Stimulated activated naive CD8-positive, alpha-beta T cell treated with anti-CD3 and anti-CD28 coated beads, Interleukin-15, Interleukin-2, amounts not matched to agents 100 ng/mL and 50 ng/mL, for 24 hours (primary cell): ENCODE results near the gene ISX.

Source experiments
- H3K27ac Mint-ChIP-seq: one replicate; pipeline ENCODE4 v1.8.0; 2021; ENCODE audit warnings: mild to moderate bottlenecking, mixed read lengths
- H3K27me3 Mint-ChIP-seq: one replicate; pipeline ENCODE4 v1.8.0; 2021; ENCODE audit warnings: mixed read lengths
- H3K36me3 Mint-ChIP-seq: one replicate; pipeline ENCODE4 v1.8.0; 2021; ENCODE audit warnings: low read depth, mixed read lengths
- H3K4me1 Mint-ChIP-seq: one replicate; pipeline ENCODE4 v1.8.0; 2021; ENCODE audit warnings: low read depth, mixed read lengths
- H3K4me3 Mint-ChIP-seq: one replicate; pipeline ENCODE4 v1.8.0; 2021; ENCODE audit warnings: mild to moderate bottlenecking, mixed read lengths
- H3K9me3 Mint-ChIP-seq: one replicate; pipeline ENCODE4 v1.8.0; 2021; ENCODE audit warnings: mixed read lengths

The ISX gene

GRCh38 chr22:35114131-35114980, 48.4 kb downstream of the ISX start:
- H3K27ac Mint-ChIP-seq: no peak overlapping the region
- H3K27me3 Mint-ChIP-seq: peaks cover 7% of the 10 kb centered on the region
- H3K4me1 Mint-ChIP-seq: no peaks in the 10 kb centered on the region
- no peak overlapping the region for H3K4me3 Mint-ChIP-seq
- H3K36me3 Mint-ChIP-seq: no peaks in the 10 kb centered on the region
- no peaks in the 10 kb centered on the region for H3K9me3 Mint-ChIP-seq

DNA sequence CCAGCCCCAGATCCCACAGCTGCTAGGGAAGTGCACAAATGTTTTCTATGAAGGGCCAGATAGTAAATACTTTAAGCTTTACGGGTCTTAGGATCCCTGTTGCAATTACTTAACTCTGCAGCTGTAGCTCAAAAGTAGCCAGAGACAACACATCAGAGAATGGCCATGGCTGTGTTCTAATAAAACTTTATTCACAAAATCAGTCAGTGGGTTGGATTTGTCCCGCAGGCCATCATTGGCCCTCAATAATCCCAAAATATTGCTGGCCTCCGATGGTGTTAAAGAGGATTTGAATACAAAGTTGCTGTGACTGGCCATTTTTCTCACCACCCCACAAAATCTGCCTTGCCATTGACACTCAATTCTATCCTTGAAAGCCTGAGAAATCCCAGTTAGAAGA, 49.6 kb downstream of the ISX start:
- no peaks in the 10 kb centered on the region for H3K9me3 Mint-ChIP-seq
- no peak overlapping the region for H3K27ac Mint-ChIP-seq
- no peaks in the 10 kb centered on the region for H3K4me1 Mint-ChIP-seq
- H3K27me3 Mint-ChIP-seq: peaks cover 2% of the 10 kb centered on the region
- H3K4me3 Mint-ChIP-seq: no peak overlapping the region
- H3K36me3 Mint-ChIP-seq: no peaks in the 10 kb centered on the region

DNA sequence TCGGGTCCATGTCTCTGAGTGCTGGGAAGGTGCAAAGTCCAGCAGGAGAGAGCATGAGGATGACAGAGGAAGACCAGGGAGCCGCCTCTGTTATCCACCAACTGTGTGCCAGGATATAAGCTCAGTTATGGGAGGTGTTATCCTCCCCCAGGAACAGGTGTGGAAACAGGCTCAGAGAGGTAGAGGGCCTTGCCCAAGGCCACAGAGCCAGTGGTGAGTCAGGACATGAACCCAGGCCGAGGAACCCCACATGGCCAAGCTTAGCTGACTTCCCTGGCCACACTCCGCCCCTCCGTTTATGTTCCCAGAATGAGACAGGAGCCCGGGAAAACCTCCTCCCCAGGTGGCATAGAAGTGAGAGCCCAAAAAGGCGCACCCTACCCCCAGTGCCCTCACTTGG, 50.3 kb downstream of the ISX start:
- H3K36me3 Mint-ChIP-seq: no peaks in the 10 kb centered on the region
- H3K27me3 Mint-ChIP-seq: no peaks in the 10 kb centered on the region
- no peak overlapping the region for H3K27ac Mint-ChIP-seq
- no peaks in the 10 kb centered on the region for H3K4me1 Mint-ChIP-seq
- H3K4me3 Mint-ChIP-seq: no peak overlapping the region
- no peaks in the 10 kb centered on the region for H3K9me3 Mint-ChIP-seq

GRCh38 chr22:35116817-35117216, 50.9 kb downstream of the ISX start:
- no peaks in the 10 kb centered on the region for H3K9me3 Mint-ChIP-seq
- H3K36me3 Mint-ChIP-seq: no peaks in the 10 kb centered on the region
- no peak overlapping the region for H3K4me3 Mint-ChIP-seq
- no peaks in the 10 kb centered on the region for H3K27me3 Mint-ChIP-seq
- H3K27ac Mint-ChIP-seq: no peak overlapping the region
- H3K4me1 Mint-ChIP-seq: no peaks in the 10 kb centered on the region

DNA sequence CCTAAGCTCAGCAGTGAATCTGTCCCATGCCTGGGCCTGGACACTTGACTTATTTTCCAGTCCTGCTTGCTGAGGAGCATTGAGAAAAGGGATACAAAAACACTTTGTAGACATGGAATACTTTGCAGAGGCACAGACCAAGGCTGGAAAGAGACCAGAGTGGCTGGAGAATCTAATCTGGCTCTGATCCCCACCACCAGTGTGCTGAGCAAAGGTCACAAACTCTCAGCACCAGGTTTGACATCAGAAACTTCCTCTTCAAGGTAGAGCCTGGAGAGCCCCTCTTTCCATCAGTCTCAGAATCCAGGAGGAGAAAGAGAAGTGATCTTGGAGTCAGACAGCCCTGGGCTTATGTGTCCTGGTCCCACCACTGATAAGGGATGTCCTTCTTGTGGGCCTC, 53.5 kb downstream of the ISX start:
- no peak overlapping the region for H3K4me3 Mint-ChIP-seq
- H3K36me3 Mint-ChIP-seq: no peaks in the 10 kb centered on the region
- H3K27ac Mint-ChIP-seq: no peak overlapping the region
- no peaks in the 10 kb centered on the region for H3K4me1 Mint-ChIP-seq
- H3K9me3 Mint-ChIP-seq: no peaks in the 10 kb centered on the region
- H3K27me3 Mint-ChIP-seq: peaks cover 8% of the 10 kb centered on the region

GRCh38 chr22:35124691-35125219, 58.8 kb downstream of the ISX start:
- Mint-ChIP-seq H3K27ac (no peak overlapping the region), H3K27me3 (peaks cover 35% of the 10 kb centered on the region), H3K36me3 (no peaks in the 10 kb centered on the region), H3K9me3 (no peaks in the 10 kb centered on the region), H3K4me3 (no peak overlapping the region), H3K4me1 (no peaks in the 10 kb centered on the region)

DNA sequence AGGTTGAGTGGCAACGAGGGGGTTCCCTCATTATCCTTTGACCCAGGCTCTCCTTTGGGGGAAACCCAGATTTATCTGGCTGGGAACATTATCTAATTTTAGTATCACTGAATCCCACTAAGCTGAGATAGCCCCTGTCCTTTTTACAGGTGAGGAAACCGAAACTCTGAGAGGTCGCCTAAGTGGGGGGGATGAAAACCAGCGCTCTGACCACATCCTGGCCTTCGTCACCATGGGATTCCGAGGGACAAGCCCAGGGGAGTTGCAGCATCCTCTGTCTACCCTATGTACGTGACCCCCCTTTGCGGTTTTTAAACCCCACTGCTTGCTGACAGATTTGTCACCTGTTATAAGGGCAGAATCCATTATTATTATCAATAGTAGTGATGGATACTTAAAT, 61.0 kb downstream of the ISX start:
- Mint-ChIP-seq H3K27ac (no peak overlapping the region), H3K4me3 (no peak overlapping the region), H3K36me3 (no peaks in the 10 kb centered on the region), H3K27me3 (peaks cover 47% of the 10 kb centered on the region), H3K4me1 (no peaks in the 10 kb centered on the region), H3K9me3 (no peaks in the 10 kb centered on the region)

GRCh38 chr22:35128637-35129036, 62.7 kb downstream of the ISX start:
- Mint-ChIP-seq H3K4me1 (no peaks in the 10 kb centered on the region), H3K4me3 (no peak overlapping the region), H3K27me3 (peaks cover 56% of the 10 kb centered on the region), H3K36me3 (no peaks in the 10 kb centered on the region), H3K27ac (no peak overlapping the region), H3K9me3 (no peaks in the 10 kb centered on the region)

DNA sequence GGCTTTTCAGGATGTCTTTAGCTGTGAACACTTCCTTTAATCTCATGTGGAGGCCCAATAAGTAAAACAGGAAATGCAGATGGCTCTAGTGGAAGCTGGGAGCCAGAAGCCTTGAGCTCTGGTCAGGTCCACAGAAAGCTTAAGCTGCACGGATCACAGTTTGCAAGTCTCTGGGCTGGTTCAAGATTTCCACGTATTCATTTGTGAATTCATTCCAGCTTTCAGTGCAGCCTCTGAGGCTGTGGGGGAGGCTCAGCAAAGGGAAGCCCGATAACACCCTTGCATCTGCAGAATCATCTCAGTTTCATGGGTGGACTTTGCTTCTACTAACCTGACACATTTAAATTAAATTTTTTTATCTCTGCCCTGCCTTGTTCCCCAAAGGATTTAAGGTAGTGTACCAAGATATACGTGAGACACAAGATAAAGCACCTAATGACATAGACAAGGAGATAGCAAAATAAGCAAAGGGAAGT, 65.6 kb downstream of the ISX start:
- H3K4me3 Mint-ChIP-seq: no peak overlapping the region
- H3K4me1 Mint-ChIP-seq: no peaks in the 10 kb centered on the region
- peaks cover 47% of the 10 kb centered on the region for H3K27me3 Mint-ChIP-seq
- no peaks in the 10 kb centered on the region for H3K9me3 Mint-ChIP-seq
- no peak overlapping the region for H3K27ac Mint-ChIP-seq
- no peaks in the 10 kb centered on the region for H3K36me3 Mint-ChIP-seq

DNA sequence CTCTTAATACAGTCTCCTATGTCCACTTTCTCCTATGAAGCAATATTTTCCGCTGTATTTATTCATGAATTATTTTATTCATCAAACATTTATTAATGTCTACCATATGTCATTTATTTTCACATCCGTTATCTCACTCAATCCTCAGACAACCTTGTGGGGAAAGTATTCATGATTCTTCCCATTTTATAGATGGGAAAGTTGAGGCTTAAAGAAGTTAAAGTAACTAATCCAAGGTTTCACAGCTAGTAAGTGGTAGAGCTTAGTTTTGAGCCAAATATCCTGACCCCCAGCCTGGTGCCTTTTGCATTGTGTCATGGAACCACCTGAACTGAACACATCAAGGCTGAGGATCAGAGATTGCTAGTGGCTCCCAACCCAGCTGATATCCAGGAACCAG, 66.6 kb downstream of the ISX start:
- Mint-ChIP-seq H3K36me3 (no peaks in the 10 kb centered on the region), H3K9me3 (no peaks in the 10 kb centered on the region), H3K4me3 (no peak overlapping the region), H3K27me3 (peaks cover 44% of the 10 kb centered on the region), H3K27ac (no peak overlapping the region), H3K4me1 (no peaks in the 10 kb centered on the region)

DNA sequence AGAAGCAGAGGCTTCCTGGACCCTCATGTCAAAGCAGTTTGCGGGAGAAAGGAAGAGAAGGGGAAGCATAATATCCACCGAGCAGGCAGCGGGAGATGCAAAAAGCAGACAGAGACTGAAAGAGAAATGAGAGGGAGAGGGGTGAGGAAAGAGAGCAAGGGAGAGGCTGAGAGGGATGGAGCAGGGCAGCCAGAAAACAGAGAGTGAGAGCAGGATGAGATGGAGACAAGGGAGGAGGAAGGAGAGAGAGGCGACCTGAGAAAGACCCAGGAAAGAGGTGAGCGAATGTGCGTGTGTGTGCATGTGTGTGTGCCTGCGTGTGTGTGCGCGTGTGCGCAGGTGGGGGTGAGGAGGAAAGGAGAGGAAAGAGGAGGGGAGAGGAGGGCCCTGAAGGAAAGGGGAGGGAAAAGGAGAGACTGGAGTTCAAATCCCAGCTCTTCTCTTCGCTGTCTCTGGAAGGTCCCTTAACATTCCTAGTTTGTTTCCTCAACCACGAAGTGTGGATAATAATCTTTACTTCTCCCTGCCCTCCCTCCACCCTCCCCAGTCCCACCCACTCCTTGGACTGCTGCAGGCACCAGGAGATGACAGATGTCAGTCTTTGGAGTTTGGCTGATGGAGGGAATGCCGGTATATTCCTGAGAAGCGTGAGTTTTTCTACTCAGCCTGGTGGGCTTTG, 67.9 kb downstream of the ISX start:
- H3K27me3 Mint-ChIP-seq: peaks cover 37% of the 10 kb centered on the region
- H3K9me3 Mint-ChIP-seq: no peaks in the 10 kb centered on the region
- H3K36me3 Mint-ChIP-seq: no peaks in the 10 kb centered on the region
- H3K27ac Mint-ChIP-seq: no peak overlapping the region
- H3K4me1 Mint-ChIP-seq: no peaks in the 10 kb centered on the region
- no peak overlapping the region for H3K4me3 Mint-ChIP-seq

GRCh38 chr22:35134637-35135036, 68.7 kb downstream of the ISX start:
- H3K36me3 Mint-ChIP-seq: no peaks in the 10 kb centered on the region
- H3K27me3 Mint-ChIP-seq: peaks cover 31% of the 10 kb centered on the region
- H3K4me3 Mint-ChIP-seq: no peak overlapping the region
- no peaks in the 10 kb centered on the region for H3K9me3 Mint-ChIP-seq
- no peak overlapping the region for H3K27ac Mint-ChIP-seq
- no peaks in the 10 kb centered on the region for H3K4me1 Mint-ChIP-seq

GRCh38 chr22:35135165-35135564, 69.2 kb downstream of the ISX start:
- Mint-ChIP-seq H3K27me3 (peaks cover 29% of the 10 kb centered on the region), H3K4me3 (no peak overlapping the region), H3K4me1 (no peaks in the 10 kb centered on the region), H3K36me3 (no peaks in the 10 kb centered on the region), H3K9me3 (no peaks in the 10 kb centered on the region), H3K27ac (no peak overlapping the region)
